GM19372 (cell line): ENCODE data around the gene C1QTNF12.
A peak's percentile ranks its signal among the peaks of the same experiment; 100 is the strongest.

Source experiments
- ATAC-seq: cut with Tn5 transposase; IDR thresholded peaks from one replicate; pipeline ENCODE4 v1.9.1; 2021; ENCODE audit warnings: mild to moderate bottlenecking, low read depth, moderate library complexity; ENCODE audit not compliant: unreplicated experiment

The C1QTNF12 gene

DNA sequence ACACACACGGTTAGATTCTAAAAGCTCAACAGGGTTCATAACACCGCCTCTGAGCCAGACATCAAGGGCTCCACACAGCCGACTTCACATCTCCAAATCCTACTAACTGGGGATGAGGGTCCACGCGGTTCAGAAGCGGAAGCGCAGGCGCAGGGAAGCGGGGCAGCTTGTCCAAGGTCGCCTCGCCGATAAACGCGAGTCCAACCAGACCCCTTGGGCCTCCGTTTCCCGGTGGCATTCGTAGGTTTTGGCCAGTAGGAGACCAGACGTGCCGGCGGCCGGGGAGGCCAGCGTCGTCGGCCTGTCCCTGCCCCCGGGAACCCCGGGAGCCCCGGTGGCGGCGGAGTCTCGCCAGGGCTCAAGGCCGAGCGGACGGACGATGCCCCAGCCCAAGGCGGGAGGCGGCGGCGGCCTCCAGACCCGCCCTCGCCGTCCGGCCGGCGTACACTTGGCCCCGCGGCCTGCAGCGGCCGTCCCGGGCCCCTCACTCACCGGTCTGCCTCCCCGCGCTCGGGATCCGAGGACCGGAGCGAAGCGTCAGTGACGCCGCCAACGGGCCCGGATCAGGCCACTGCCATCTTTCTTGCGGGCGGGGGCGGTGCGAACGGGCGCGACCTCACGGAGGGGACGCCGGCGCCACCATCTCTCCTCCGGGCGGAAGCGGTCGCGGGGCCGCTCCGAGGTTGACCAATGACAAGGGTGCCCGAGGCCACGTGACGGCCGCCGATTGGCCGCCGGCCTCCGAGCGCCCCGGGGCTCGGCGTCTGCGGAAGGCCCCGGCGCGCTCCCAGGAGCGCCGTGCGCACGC is 14.9 kb downstream of the C1QTNF12 start, which contains the start of gene SDF4:
SDF4 (minus strand) TSS at position 602 of the 808 bp plus-strand sequence. CDS start 3,229 bp downstream, outside the sequence.
- ATAC-seq = peak; percentile 96

DNA sequence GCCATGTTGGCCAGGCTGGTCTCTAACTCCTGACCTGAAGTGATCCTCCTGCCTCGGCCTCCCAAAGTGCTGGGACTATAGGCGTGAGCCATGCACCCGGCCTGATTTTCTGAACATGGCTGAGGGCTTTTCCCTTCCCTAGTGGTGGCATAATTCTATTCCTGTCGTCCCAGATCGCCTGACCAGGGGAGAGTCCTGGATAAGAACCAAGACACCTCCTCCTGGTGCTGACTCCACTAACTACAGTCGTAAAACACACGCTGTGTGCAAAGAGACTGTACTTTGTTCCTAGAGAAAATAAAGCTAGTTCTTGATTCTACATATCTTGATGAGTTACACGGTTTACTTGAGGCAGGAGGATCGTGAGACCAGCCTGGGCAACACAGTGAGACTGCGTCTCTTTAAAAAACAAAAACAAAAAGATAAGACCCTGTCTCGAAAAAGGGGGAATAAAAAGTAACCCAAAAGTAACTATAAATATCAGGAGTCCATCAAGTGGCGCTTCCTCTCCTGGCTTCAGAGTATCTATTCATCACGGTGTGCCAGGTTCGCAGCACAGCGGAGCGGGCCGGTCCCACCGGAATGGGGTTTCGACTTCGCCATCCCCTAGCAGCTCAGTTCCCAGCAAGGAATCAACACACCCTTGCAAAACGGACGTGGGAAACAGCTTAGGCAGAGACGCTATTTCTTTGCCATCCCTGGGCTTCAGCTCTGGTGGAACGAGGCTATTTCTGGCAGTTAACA is 15.7 kb downstream of the C1QTNF12 start:
- ATAC-seq = no peak

DNA sequence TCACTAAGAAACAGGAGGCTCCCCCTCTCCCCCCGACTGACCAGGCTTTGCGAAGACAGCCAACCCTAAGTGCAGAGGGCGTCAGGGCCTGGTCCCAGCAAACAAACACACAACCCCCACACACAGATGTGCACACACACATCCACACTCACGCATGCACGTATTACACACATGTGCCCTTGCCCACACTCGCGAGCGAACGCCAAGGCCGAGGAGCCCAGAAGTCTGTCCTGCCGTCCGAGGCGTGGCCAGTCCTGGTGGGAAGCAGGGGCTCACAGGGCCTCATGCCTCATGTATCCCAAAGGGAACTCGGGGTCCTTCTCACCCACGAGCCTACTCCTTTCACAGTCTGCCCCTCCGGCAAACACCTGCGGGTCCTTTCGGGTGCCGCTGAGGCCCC is 16.8 kb downstream of the C1QTNF12 start:
- ATAC-seq = no peak

DNA sequence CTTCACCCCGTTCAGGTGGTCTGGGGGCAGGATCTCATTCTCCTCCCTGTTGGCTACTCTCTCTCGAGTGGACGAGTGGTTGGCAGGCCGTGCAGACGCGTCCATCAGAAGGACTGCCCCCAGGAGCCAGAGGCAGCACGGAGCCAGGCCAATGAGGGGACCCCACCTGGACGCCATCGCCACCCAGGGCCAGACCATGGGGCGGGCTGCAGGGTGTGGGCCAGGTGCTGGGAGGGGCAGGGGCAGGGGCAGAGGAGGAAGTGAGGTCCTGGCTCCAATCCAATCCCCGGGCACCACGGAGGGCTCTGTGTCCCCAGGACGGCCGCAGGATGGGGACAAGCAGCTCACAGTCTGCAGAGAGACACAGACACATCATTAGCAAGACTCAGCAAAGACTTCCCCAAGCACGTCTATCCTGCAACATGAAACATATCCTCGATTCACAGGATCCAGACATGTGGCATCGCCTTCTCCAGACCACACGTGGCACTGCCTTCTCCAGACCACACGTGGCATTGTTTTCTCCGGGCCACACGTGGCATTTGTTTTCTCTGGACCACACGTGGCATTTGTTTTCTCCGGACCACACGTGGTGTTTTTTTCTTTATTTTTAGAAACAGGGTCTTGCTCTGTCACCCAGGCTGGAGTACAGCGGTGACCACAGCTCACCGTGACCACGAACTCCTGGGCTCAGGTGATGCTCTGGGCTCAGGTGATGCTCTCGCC is 17.8 kb downstream of the C1QTNF12 start:
- no peak for ATAC-seq

DNA sequence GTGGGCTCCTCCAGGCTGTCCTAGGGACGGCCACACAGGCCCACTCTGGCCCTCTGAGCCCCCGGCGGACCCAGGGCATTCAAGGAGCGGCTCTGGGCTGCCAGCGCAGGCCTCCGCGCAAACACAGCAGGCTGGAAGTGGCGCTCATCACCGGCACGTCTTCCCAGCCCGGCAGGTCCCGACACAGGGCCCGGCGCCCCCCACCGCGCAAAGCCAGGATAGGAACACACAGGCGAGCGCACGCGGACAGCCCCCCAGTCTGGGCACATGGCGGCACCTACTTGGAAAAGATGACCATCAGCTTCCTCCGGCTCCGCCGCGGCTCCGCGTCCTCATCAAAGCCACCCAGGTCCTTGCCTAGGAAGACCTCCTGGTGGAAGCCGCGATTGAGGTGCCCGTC is 18.3 kb downstream of the C1QTNF12 start:
- no peak for ATAC-seq

DNA sequence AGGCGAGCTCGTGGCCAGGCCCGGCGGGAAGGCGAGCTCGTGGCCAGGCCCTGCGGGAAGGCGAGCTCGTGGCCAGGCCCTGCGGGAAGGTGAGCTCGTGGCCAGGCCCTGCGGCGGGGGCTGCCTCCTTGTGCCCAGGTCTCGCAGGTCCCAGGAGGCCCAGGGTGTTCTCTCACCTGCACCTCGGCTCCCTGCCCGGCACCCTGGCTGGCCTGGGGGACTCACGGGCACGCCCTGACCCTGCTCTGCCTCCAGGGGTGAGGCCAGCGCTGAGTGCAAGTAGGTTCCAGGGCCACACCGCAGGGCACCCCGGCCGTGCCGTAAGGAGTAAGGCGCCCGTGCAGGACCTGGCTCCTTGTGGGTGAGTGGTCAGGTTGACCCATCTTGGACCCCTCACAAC is 19.1 kb downstream of the C1QTNF12 start:
- no peak for ATAC-seq

DNA sequence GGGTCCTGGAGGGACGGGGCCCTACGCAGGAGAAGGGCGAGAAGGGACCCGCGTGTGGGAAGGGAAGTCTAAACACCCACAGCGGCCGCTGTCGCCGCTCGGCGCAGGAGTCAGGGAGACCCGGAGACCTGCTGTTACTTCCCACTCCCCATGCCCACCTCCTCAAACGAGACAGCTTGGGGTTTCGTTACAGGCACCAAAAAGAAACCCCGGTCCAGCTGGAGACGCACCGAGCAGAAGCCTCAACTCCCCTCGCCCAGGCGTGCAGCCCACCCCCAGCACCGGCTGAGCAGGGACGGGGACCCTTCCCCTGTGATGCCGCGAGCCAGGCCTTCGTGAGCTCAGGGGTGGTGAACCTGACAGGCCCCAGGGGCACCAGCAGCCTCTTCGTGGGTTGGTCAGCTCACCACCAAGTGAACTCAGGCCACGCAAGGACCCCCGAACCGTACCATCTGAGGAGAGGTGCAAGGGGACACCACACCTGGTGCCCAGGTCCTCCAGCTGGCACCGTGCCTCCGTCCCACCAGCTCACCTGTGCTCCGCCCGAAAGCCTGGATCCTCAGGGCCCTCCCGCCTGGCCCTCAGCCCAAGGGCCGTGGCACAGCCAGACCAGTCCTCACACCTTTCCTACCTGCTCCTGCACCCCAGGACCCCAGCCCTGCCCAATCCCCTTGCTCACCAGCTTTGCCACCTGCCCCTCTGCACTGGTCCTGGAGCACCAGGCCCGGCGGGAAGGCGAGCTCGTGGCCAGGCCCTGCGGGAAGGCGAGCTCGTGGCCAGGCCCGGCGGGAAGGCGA is 19.8 kb downstream of the C1QTNF12 start:
- ATAC-seq = no peak

DNA sequence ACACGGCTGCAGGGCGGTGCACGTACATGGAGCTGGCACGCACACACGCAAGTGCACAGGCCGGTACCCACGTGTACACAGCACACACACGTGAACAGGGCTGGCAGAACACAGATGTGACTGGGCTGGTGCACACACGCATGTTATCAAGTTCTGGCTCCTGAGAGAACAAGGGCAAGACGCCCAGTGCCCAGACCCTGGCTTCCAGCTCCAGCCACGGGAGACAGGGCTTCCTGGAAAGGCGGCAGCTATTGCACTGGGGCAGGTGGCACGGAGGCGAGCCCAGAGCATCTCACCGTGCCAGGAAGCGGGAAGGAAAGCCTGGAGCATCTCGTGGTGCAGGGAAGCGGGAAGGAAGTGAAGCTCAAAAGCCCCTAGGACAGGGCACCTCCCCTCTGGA is 20.6 kb downstream of the C1QTNF12 start:
- no peak for ATAC-seq

DNA sequence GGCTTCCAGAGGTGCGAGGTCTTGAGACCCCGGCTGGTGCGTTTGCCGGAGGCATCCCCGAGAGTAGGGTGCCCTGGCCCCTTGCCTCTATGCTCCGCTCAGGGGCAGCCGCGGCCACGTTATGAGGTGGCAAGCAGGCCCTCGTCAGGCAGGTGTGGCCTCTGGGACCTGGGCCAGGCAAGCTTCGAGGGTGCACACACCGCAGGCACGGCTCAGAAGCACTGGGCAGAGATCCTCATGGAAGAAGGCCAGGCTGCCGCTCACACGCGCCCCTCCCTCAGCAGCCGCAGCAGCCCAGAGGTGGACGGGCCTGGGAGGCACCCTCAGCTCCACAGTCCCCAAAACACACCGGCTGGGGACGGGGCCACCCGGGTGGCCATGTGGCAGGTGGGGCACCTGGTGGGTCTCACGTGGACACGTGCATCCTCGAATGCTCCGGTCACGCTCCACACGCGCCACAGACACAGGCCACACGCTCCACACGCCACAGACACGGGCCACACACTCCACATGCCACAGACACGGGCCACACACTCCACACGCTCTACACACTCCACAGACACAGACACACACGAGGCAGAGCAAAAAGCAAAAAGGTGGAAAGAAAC is 21.2 kb downstream of the C1QTNF12 start:
- ATAC-seq = no peak

DNA sequence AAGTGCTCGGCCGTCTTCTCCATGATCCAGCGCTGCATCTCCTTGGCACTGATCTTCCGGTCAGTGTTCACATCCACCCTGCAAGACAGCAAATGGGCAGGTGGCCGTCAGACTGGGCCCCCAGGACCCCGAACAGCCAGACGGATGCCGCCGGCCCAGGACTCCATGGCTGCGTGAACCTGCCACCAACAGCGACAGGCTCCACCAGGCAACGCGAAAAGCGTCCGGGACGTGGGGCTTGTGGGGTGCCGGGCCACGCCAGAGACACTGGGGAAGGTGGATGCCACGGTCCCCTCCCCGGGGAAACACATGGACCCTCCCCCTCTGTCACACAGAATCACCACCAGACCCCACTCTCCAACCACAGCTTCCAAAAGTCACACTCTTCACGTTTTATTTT is 22.6 kb downstream of the C1QTNF12 start:
- ATAC-seq = no peak

DNA sequence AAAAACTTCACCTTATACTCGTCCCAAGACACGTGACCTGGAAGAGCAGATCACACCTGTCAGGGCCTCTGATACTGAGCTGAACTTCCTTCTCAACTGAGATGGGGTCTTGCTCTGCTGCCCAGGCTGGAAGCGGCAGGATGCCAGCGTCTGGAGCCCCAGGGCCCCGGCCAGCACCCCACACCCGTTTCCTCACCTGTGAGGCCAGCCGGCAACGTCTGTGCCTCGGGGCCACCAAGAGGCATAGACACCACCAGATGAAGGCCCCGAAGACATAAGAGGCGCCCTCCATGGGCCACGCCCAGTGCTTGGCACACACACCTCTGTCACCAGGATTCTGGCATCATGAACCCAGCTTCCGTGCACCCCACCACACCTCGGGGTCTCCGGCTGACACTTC is 23.2 kb downstream of the C1QTNF12 start:
- no peak for ATAC-seq

DNA sequence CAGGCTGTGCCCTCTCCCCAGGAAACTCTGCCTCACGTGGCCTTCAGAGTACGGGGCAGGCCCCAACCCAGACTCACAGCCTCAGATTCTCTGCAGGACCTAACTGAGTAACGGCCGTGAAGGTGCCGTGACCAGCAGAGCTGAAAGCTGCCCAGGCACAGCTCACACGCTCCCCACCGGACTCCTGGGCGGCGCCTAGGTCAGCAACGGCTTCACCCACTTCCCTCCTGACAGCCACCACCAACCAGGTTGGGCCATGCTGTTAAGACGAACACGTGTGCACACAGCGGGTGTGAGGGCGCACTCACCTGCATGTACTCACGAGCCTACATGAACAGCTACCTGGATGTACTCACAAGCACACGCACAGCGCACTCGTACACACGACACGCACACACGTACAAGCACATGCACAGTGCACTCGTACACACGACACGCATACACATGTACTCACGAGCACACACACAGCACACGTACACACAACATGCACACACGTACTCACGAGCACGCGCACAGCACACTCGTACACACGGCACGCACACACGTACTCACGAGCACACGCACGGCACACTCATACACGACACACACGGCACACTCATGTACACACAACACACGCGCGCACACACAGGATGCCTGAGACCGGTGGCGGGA is 23.8 kb downstream of the C1QTNF12 start:
- ATAC-seq = no peak

DNA sequence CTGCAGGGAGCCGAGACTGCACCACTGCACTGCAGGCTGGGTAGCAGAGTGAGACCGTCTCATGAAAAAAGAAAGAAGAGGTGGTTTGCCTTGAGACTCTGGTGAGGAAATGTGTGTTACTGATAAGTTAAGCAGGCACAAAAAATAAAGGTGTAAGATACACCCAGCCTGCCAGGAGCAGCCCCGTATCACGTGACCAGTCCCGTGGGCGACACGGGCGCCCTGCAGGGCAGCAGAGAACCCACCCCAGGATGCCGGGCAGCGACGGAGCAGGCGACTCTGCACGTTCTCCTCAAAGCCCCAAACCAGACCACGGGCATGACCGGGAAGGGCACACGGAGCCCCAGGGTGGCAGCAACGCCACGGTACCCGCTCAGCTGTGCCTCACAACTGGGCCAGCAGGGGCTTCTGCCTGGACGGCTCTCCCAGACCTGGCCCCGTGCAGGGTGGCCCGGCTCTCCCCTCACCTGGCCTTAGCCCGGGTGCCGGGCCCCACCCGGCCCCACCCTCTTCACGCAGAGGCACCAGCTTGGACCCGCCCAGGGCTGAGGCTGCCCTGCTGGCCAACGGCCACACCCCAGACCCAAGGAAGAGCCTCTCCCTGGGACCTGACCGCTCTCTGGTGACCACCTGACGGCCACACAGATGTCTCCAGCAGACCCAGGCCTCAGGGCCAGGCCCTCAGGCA is 24.5 kb downstream of the C1QTNF12 start:
- ATAC-seq = no peak

DNA sequence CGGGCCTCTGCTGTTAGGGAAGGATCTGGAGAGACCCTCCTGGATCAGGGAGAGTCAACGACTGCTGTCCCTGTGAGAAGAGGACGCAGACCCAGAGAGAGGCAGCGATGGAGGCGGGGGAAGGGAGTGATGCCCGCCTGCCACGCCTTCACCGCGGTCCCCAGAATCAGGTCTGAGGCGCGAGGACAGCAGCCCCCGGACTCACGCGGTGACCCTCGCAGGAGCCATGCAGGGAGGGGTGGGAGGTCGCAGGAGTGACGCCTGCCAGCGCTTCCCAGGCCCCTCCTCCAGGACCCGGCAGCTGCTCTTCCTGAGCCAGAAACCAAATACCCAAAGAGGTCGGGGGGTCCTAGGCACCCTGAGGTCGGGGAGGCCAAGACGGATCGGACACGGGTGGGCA is 26.3 kb downstream of the C1QTNF12 start:
- ATAC-seq = no peak

DNA sequence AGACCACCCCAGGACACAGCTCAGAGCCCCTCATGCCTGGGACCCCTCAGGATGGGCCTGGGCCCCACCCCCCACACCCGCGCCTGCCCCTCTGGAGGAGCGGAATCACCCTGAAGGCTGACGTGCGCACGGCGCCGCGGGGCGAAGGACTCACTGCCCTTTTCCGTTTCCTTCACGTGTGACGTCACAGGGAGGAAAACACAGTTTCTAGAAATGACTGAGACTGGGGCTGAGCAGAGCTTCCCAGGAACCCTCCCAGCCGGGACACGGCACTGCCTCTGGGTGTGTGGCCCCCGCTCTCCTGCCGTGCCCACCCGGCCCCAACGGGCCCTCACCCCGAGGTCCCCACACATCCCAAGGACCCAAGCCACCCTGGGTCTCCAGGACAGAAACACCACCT is 27.2 kb downstream of the C1QTNF12 start:
- no peak for ATAC-seq

DNA sequence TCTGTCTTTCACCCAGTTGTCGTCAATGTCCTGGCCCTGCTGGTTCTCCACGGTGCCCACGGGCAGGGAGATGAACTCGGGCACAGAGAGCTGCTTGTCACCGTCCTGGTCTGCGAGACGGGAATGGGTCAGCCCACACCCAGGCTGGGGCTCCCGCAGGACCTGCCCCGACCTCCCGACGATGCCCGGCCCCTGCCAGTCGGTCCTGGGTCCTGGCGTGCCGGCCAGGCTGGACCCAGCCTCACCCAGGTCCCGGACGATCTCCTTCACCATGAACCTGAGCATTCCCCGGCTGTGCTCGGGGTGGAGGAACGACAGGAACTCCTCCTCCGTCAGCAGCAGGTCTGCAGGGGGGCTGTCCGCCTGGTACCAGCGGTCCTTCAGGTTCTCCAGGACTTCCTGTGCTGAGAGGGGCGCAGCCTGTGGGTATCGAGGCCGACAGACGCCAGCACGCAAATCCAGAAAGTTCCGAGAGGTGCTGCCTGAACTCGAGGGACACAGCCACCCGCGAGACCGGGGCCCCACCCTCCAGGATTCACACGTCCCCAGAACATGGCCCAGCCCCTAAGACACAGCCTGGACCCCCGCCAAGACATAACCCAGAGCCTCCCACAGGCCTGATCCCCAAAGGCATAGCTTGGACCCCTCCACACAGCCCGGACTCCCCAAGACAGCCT is 27.9 kb downstream of the C1QTNF12 start:
- no peak for ATAC-seq

DNA sequence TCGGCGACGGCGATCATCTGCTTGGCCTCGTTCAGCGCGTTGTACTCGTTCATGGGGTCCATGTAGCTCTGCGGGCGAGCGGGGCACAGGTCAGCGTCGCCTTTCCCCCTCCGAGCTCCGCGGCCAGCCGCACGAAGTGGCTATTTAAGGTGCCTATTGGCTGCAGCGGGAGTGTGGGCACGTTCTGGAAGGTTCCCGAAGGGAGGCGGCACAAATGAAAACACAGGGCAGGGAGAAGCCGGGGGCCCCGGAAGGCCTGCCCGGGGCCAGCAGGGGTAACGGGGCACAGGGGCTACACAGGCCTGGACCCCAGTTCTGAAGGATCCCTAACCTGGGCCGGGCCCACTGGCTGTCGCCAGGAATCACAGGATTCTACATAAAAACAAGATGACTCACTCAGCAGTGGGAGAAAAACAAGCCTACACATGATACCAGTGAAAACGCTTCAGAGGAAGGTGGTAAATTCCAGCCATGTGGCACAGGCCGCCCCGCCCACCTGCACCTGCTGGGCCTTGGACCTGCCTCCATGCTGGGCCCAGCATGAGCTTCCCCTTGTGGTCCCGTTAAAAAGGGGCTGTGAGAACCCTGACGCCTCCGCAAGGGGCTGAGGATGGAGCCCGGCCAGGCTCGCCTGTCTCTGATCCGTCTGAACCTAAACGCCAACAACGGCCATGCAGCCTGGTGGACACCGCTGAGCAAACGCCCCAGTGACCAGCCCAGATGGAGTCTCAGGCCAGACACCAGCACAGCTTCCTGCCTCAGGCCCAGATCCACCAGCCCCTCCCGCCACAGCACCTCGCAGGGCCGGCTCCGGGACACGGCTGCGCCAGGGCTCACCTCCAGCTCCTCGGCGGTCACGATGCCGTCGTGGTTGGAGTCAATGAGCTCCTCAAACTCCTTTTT is 28.6 kb downstream of the C1QTNF12 start:
- no peak for ATAC-seq
